GM18951 (cell line): ENCODE measurements around the gene PXN.
A peak's percentile ranks its signal among the peaks of the same experiment; 100 is the strongest.
"Not testable (repeated sequence)": the region's sequence is repeated elsewhere in the genome, so short reads cannot be mapped to it uniquely, and the experiment has no call there.

ENCODE experiments used
- POLR2A ChIP-seq: IDR thresholded peaks from 4 replicates; pipeline ENCODE4 v1.6.1; 2011; ENCODE audit warnings: mild to moderate bottlenecking; ENCODE audit not compliant: insufficient read length, insufficient read depth; ENCODE audit errors: extremely low read depth
- in situ Hi-C: fragments of 300-500 bp; cut with MboI; formaldehyde crosslinking; loops from one replicate; pipeline ENCODE4 v1.12.0; 2022; ENCODE audit warnings: low sequenced_read_pairs, mixed read lengths, inconsistent platforms; ENCODE audit not compliant: unreplicated experiment

PXN gene

GRCh38 chr12:120211904-120212283 is 53.6 kb downstream of the PXN start:
- no peak for TF ChIP-seq POLR2A
- in situ Hi-C loops, result no loop called here

- in situ Hi-C loops, result no loop called here
- TF ChIP-seq POLR2A, result no peak
Observed at GRCh38 chr12:120211243-120211903, 54.2 kb downstream of the PXN start.

GRCh38 chr12:120209851-120210250 is 55.7 kb downstream of the PXN start:
- TF ChIP-seq POLR2A, result no peak
- in situ Hi-C loops, result no loop called here

DNA sequence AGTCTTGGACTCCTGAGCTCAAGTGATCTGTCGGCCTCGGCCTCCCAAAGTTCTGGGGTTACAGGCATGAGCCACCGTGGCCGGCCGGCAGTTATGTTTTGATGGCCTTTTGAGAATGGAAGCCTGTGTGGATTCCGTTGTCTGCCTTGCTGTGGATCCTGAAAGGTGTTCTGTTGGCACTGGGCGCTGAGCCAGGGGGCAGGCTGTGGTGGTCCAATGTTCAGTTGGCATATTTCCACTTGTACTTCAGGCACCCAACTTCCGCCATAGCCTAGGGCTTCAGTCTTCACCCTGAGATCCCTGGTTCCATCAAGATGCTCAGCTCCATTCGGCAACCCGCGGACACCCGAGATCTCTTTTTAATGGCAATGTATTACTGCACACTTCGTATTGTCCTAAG is 58.3 kb downstream of the PXN start:
- in situ Hi-C loops, result no loop called here
- TF ChIP-seq POLR2A, result no peak

DNA sequence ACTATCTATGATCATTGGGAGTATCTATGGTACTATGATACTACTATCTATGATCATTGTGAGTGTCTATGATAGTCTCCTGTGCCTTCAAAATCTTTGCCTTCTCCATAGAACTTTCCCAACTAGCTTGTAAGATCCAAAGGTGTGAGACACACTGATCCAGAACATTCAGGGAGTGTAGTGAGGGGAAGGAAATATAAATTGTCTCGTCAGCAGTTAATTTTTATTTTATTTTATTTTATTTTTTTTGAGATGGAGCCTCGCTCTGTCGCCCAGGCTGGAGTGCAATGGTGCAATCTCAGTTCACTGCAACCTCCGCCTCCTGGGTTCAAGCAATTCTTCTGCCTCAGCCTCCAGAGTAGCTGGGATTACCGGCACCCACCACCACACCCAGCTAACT is 58.7 kb downstream of the PXN start:
- in situ Hi-C loops, result not testable (repeated sequence)

DNA sequence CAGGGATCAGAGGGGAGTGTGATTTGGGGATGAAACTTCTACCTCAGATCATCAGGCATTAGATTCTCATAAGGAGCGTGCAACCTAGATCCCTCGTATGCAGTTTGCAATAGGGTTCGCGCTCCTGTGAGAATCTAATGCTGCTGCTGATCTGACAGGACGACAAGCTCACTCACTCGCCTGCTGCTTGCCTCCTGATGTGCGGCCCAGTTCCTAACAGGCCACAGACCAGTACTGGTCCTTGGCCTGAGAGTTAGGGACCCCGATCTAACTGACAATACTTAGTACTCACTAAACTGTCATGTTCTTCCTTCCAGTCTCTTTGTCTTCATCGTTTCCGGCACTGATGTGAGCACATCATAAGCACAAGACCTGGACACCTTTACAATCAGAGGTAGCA is 59.3 kb downstream of the PXN start:
- in situ Hi-C loops, result no loop called here
- no peak for TF ChIP-seq POLR2A

DNA sequence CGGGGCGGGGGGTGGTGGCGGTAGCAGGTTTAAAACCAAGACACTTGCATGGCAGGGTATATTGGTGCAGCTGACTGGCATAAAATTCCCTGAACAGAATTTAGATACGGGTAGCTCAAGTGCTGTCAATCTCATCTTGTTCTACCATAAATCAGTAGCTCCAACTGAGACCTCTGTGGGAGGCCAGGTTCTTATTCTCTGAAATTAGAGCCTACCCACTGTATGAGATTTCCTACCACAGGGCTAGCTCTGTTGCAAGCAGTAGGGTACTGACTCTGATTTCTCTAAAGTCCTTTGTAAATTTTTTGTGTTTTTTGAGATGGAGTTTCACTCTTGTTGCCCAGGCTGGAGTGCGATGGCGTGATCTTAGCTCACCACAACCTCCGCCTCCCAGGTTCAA is 61.4 kb downstream of the PXN start:
- TF ChIP-seq POLR2A, result no peak
- in situ Hi-C loops, result no loop called here

DNA sequence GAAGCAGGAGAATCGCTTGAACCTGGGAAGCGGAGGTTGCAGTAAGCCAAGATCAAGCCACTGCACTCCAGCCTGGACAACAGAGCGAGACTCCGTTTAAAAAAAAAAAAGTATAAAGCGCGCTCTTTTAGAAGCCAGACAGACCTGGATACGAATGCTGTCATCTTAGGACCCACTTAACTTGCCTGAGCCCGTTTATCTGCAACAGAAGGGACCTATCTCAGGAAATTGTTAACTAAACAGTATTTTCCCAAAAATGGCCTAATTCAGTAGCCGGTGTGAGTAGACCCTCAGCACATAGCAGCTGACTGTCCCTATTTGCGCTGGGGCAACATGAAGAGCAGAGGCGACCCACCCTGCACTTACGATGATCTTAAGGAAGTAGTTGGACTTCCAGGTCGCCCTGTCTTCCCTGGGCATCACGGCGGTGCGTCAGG is 65.1 kb downstream of the PXN start:
- TF ChIP-seq POLR2A, result no peak
- in situ Hi-C loops, result no loop called here

- in situ Hi-C loops, result no loop called here
- no peak for TF ChIP-seq POLR2A
Observed at GRCh38 chr12:120199595-120200306, 65.8 kb downstream of the PXN start.

DNA sequence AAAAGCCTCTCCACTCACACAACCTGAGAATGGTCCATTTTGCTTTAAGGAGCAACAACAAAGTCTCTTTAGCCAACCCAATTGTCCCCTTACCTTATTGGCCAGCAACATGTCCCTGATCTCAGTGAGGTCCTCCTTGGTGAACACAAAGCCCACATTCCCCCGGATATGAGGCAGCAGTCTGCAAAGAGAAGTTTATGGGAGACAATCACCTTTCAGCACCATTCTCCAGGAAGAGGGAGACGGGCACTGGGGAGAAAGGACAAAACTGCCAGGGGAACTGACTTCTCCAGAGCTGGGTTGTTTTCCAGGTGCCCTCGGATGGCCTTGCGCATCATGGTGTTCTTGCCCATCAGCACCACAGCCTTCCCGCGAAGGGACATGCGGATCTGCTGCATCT is 66.5 kb downstream of the PXN start:
- in situ Hi-C loops, result no loop called here
- no peak for TF ChIP-seq POLR2A

DNA sequence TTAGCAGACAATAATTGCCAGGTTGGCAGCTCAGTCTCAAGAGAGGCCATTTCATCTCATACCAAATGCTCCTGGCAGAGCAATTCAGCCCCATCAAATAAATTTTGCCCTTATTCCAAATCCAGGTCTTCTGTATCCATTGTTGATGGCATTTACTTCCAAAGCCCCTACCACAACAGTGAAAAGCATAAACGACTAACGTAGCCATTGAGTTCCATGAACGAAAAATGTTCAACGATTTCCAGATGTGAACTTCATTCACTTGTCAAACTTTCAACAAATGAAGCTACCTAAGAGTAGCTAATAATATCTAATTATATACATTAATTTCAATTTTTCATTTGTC is 68.0 kb downstream of the PXN start:
- in situ Hi-C loops, result no loop called here
- no peak for TF ChIP-seq POLR2A

- in situ Hi-C loops, result not testable (repeated sequence)
Observed at GRCh38 chr12:120196817-120197541, 68.6 kb downstream of the PXN start.

- in situ Hi-C loops, result no loop called here
- TF ChIP-seq POLR2A, result no peak
Observed at GRCh38 chr12:120196363-120196762, 69.2 kb downstream of the PXN start.

GRCh38 chr12:120194534-120195395 is 70.8 kb downstream of the PXN start, which contains the start of gene GCN1:
TSS of gene GCN1 (minus strand) at chr12:120194715. CDS start at chr12:120194697, 18 bp downstream.
- peak; percentile 95 for TF ChIP-seq POLR2A
- in situ Hi-C loops, result no loop called here

DNA sequence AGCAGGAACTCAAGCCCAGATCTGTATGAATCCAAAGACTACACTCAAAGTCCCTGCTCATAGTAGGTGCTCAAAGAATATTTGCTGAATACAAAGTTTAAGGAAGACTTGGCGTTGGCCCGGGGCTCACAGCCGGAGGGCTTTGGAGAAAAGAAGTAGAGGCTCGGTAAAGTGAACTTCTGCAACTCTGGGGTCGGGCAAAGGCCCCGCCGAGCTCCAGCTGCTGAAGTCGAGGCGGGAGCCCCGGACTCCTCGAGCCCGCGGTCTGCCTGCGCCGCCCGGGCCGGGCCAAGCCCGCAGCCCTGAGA is 71.3 kb downstream of the PXN start:
- no peak for TF ChIP-seq POLR2A
- in situ Hi-C loops, result no loop called here

GRCh38 chr12:120193286-120193685 is 72.2 kb downstream of the PXN start:
- in situ Hi-C loops, result not testable (repeated sequence)
